ENCODE data around the gene SDK1. TPM values are rescaled to one million over a fixed set of nuclear protein-coding genes. Genes with fewer than 3 reads are reported as not detected.

The SDK1 gene
- total and polyA plus RNA-seq, 2 of the 8 experiments (the other 6 are each of a cell fraction or from before 2014, with no cell fraction given): 3.3 to 7.2 TPM

DNA sequence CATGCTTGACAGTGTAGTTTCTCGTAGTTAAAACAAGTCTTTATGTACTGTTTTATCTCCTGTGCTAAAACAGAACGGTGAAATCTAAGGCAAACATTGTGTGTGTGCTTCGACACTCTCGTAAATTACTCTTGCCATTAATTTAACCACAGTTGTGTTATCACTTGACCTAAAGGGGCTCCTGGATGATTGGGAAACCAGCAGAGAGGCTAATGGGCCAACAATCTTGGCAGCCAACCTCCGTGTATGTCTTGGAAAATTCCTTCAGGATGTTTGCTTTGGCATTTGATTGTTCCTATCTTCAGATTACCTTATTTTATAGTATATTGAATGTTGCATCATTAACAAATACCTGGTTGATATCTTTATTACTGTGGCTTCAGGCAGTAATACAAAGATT is 409.5 kb downstream of the SDK1 start:
- no peak for FAIRE-seq
- TF ChIP-seq SUZ12 (IDR thresholded peaks at IDR 0.05; ENCODE audit: low read length): no peak
- TF ChIP-seq POU5F1 (IDR thresholded peaks at IDR 0.05; ENCODE audit: low read depth, low read length): no peak
- TF ChIP-seq RFX5 (IDR thresholded peaks at IDR 0.05; ENCODE audit: borderline replicate concordance, low read depth, low read length): no peak
- TF ChIP-seq YY1 (IDR thresholded peaks at IDR 0.05; ENCODE audit: low read depth, low read length): no peak
- TF ChIP-seq SIX5 (IDR thresholded peaks at IDR 0.05; ENCODE audit: low read depth, low read length): no peak
- TF ChIP-seq FOSL1 (IDR thresholded peaks at IDR 0.05; ENCODE audit: insufficient read depth, low read depth, low read length): no peak
- TF ChIP-seq ASH2L (IDR thresholded peaks at IDR 0.05; ENCODE audit: low read length): no peak
- WGBS, 2 experiments (ENCODE audit: extremely low coverage in 1 of 2, insufficient coverage in 1 of 2, insufficient read length in 1 of 2, insufficient replicate concordance in 2 of 2, low coverage in 1 of 2, low lambda C conversion rate in 2 of 2, missing lambda C conversion rate in 1 of 2): 96% methylated on average over 5 of the region's 5 CpGs; no CpG with 5 or more reads in 1 of the 2 experiments

More for the DNA sequence above, 409.5 kb downstream of the SDK1 start:
- Histone ChIP-seq H4K20me1 (replicated peaks in 1 of 2; ENCODE audit: control insufficient read depth in 1 of 2, insufficient read depth in 2 of 2, low read length in 2 of 2) (no peaks in the 10 kb centered on the region), H3K27ac (ENCODE audit: low read depth, low read length) (no peak overlapping the region), H3K9ac (replicated peaks in 1 of 4; ENCODE audit: extremely low read depth in 1 of 4, low read depth in 3 of 4, low read length in 3 of 4) (no peak overlapping the region), H3K56ac (replicated peaks; ENCODE audit: insufficient read length, low read depth, low read length) (no peak overlapping the region), H3K27me3 (replicated peaks in 1 of 4; ENCODE audit: control insufficient read depth in 3 of 4, extremely low read depth in 1 of 4, insufficient read depth in 3 of 4, low read length in 3 of 4) (no peaks in the 10 kb centered on the region), H4K5ac (ENCODE audit: insufficient read length, low read depth, low read length) (no peak overlapping the region), H3K4me2 (ENCODE audit: insufficient read depth in 1 of 2, low read depth in 2 of 2, low read length in 2 of 2) (no peak overlapping the region), H2BK15ac (ENCODE audit: low read length) (no peak overlapping the region), H2AFZ (ENCODE audit: low read length) (no peak overlapping the region), H2AK5ac (ENCODE audit: low read depth, low read length) (no peak overlapping the region), H4K91ac (replicated peaks; ENCODE audit: insufficient read length, low read length) (no peak overlapping the region), H3K14ac (ENCODE audit: insufficient read length) (no peak overlapping the region), H3K79me2 (ENCODE audit: control insufficient read depth in 1 of 2, insufficient read depth in 2 of 2, low read length in 2 of 2) (no peaks in the 10 kb centered on the region), H2BK120ac (replicated peaks; ENCODE audit: low read depth, low read length) (no peak overlapping the region), H2BK12ac (ENCODE audit: low read depth, low read length) (no peak overlapping the region), H4K8ac (ENCODE audit: extremely low read depth, insufficient read depth, low read length) (no peak overlapping the region), H3K36me3 (ENCODE audit: control insufficient read depth in 2 of 4, insufficient read depth in 4 of 4, low read length in 3 of 4) (no peaks in the 10 kb centered on the region), H3K4ac (replicated peaks; ENCODE audit: insufficient read length, low read depth, low read length) (no peak overlapping the region), H3K9me3 (ENCODE audit: insufficient read depth in 2 of 2, low read depth in 1 of 2, low read length in 1 of 2) (0 out of 4 replicates have a peak, but pooled peaks cover 0 to 7% of the 10 kb centered on the region in 2 experiments), H3K23ac (ENCODE audit: insufficient read length) (no peak overlapping the region), H3K23me2 (ENCODE audit: low read depth, low read length) (no peaks in the 10 kb centered on the region), H2BK5ac (ENCODE audit: low read depth, low read length) (no peak overlapping the region), H3K4me3 (ENCODE audit: extremely low read depth in 1 of 4, insufficient read depth in 2 of 4, low read depth in 3 of 4, low read length in 4 of 4) (no peak overlapping the region), H3K18ac (ENCODE audit: extremely low read depth, low read length) (no peak overlapping the region), H3K79me1 (ENCODE audit: low read depth, low read length) (no peaks in the 10 kb centered on the region), H2BK20ac (ENCODE audit: low read length) (no peak overlapping the region), H3K4me1 (replicated peaks in 1 of 4; ENCODE audit: control insufficient read depth in 3 of 4, insufficient read depth in 4 of 4, low read length in 3 of 4) (no peaks in the 10 kb centered on the region)
- ChIA-PET POLR2A (ENCODE audit: partially characterized antibody) (no interaction called here), CTCF (ENCODE audit: partially characterized antibody) (no interaction called here)
- no peak for DNase-seq (ENCODE audit: low read depth in 1 of 2, low spot score in 2 of 2)
